Breast epithelium (tissue), 4 donors: ENCODE results near the gene FBN1. TPM values are rescaled to one million over a fixed set of nuclear protein-coding genes. Genes with fewer than 3 reads are reported as not detected.
A peak's percentile ranks its signal among the peaks of the same experiment; 100 is the strongest.

ENCODE experiments used
- DNase-seq, 2 donors: peaks; one replicate each; pipeline ENCODE4 v3.0.0-alpha.2; 2019; ENCODE audit warnings: low spot score in 2 of 2
- H3K27ac ChIP-seq, 2 donors: fragments of 200-600 bp; sonication (generic) in 1 of 2; one replicate each; pipeline ENCODE4 v1.5.1; 2016 to 2019; ENCODE audit warnings: mild to moderate bottlenecking in 1 of 2
- H3K27me3 ChIP-seq, 2 donors: fragments of 200-600 bp; sonication (generic) in 1 of 2; one replicate each; pipeline versions ENCODE4 v1.5.1 to v1.6.0; 2017 to 2019; ENCODE audit warnings: control low read depth in 1 of 2, mild to moderate bottlenecking in 1 of 2
- H3K36me3 ChIP-seq: fragments of 200-600 bp; one replicate; pipeline ENCODE4 v1.5.1; 2019
- H3K4me1 ChIP-seq, 2 donors: fragments of 200-600 bp; sonication (generic); one replicate each; pipeline ENCODE4 v1.5.1; 2016 to 2019; ENCODE audit warnings: control low read depth in 1 of 2
- H3K4me3 ChIP-seq, 3 donors: fragments of 200-600 bp; sonication (generic); 1 replicate in 2 of 3; 2 replicates in 1 of 3; pipeline ENCODE4 v1.5.1; 2016 to 2019; ENCODE audit warnings: mild to moderate bottlenecking in 3 of 3, moderate library complexity in 2 of 3
- H3K9me3 ChIP-seq, 2 donors: fragments of 200-600 bp; sonication (generic) in 1 of 2; one replicate each; pipeline ENCODE4 v1.5.1; 2016 to 2019; ENCODE audit warnings: control low read depth in 1 of 2
- POLR2A ChIP-seq: fragments of 450-650 bp; IDR thresholded peaks from one replicate; pipeline ENCODE4 v1.6.1; 2016; ENCODE audit warnings: antibody characterized with exemption, mild to moderate bottlenecking, moderate library complexity
- POLR2AphosphoS5 ChIP-seq, 3 donors: sonication (generic); formaldehyde crosslinking; IDR thresholded peaks; one replicate each; pipeline ENCODE4 v1.6.1; 2017; ENCODE audit warnings: antibody characterized with exemption in 3 of 3
- intact Hi-C: fragments of 100-400 bp; cut with DNase I; formaldehyde crosslinking; loops from one replicate; pipeline ENCODE4 v1.15.1; 2023; ENCODE audit warnings: low total_unique reads
- total RNA-seq, 3 donors: library from RNA; depleted of rRNA; stranded (reverse); fragments of >200 nt; gene quantifications; one replicate each; pipeline ENCODE4 v1.1.0, GENCODE V29; 2016
- TF ChIP-seq, protein P1 (sequence below), 3 donors: fragments of 450-650 bp; IDR thresholded peaks; one replicate each; pipeline ENCODE4 v1.5.1; 2016 to 2017; ENCODE audit warnings: antibody characterized with exemption in 3 of 3, mild to moderate bottlenecking in 3 of 3, moderate library complexity in 3 of 3

Gene FBN1
- total RNA-seq, 3 donors from 2014 or later = 38.5 to 210 (median 83.2) TPM

DNA sequence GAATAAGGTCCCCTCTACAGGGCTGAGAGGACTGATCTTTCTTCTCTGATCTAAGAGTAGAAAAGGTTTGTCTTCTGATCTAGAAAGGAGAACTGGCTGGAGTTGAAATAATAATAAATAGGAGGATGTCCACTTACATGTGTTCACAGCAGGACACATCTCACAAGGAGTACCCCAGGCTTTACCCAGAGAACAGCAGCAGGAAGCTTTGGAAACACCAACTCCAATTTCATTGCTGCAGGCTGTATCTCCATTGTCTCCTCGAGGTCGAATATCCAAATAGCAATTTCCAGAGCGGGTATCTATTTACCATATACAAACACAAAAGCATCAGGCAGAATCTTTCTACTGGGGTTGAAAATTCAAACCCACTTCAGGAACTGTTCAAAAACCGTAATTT lies 177.7 kb downstream of the FBN1 start:
- DNase-seq = no peak
- intact Hi-C loops = no loop called here
- H3K36me3 ChIP-seq = no peaks in the 10 kb centered on the region

GRCh38 chr15:48466820-48467219 lies 178.7 kb downstream of the FBN1 start:
- no peaks in the 10 kb centered on the region for H3K27me3 ChIP-seq
- H3K4me1 ChIP-seq = no peaks in the 10 kb centered on the region
- DNase-seq = no peak
- TF ChIP-seq POLR2A (no peak), POLR2AphosphoS5 (IDR thresholded peaks at IDR 0.05) (no peak)
- TF ChIP-seq, protein P1, sequence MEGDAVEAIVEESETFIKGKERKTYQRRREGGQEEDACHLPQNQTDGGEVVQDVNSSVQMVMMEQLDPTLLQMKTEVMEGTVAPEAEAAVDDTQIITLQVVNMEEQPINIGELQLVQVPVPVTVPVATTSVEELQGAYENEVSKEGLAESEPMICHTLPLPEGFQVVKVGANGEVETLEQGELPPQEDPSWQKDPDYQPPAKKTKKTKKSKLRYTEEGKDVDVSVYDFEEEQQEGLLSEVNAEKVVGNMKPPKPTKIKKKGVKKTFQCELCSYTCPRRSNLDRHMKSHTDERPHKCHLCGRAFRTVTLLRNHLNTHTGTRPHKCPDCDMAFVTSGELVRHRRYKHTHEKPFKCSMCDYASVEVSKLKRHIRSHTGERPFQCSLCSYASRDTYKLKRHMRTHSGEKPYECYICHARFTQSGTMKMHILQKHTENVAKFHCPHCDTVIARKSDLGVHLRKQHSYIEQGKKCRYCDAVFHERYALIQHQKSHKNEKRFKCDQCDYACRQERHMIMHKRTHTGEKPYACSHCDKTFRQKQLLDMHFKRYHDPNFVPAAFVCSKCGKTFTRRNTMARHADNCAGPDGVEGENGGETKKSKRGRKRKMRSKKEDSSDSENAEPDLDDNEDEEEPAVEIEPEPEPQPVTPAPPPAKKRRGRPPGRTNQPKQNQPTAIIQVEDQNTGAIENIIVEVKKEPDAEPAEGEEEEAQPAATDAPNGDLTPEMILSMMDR (IDR thresholded peaks at IDR 0.05) = no peak
- intact Hi-C loops = no loop called here
- no peak overlapping the region for H3K4me3 ChIP-seq
- H3K27ac ChIP-seq = no peak overlapping the region
- H3K9me3 ChIP-seq = no peaks in the 10 kb centered on the region
- H3K36me3 ChIP-seq = no peaks in the 10 kb centered on the region

More for the DNA sequence above, 177.7 kb downstream of the FBN1 start:
- Histone ChIP-seq H3K27ac (peak overlapping the region in 1 of 2 donors; percentile 5), H3K4me1 (no peaks in the 10 kb centered on the region), H3K9me3 (no peaks in the 10 kb centered on the region), H3K27me3 (no peaks in the 10 kb centered on the region), H3K4me3 (no peak overlapping the region)
- no peak for TF ChIP-seq POLR2A
- no peak for TF ChIP-seq POLR2AphosphoS5 (IDR thresholded peaks at IDR 0.05)
- TF ChIP-seq, protein P1 (IDR thresholded peaks at IDR 0.05) = no peak

- Histone ChIP-seq H3K27me3 (no peaks in the 10 kb centered on the region), H3K9me3 (no peaks in the 10 kb centered on the region), H3K4me3 (no peak overlapping the region), H3K36me3 (no peaks in the 10 kb centered on the region), H3K4me1 (no peaks in the 10 kb centered on the region), H3K27ac (peak overlapping the region in 1 of 2 donors; percentile 19)
- DNase-seq = no peak
- intact Hi-C loops = no loop called here
- TF ChIP-seq POLR2A (no peak), POLR2AphosphoS5 (IDR thresholded peaks at IDR 0.05) (no peak)
- TF ChIP-seq, protein P1 (IDR thresholded peaks at IDR 0.05) = no peak
Observed at GRCh38 chr15:48466079-48466478, 179.4 kb downstream of the FBN1 start.

GRCh38 chr15:48465410-48465809 lies 180.1 kb downstream of the FBN1 start:
- Histone ChIP-seq H3K4me1 (no peaks in the 10 kb centered on the region), H3K9me3 (no peaks in the 10 kb centered on the region), H3K36me3 (no peaks in the 10 kb centered on the region), H3K4me3 (no peak overlapping the region), H3K27me3 (no peaks in the 10 kb centered on the region), H3K27ac (peak overlapping the region in 1 of 2 donors; percentile 19)
- intact Hi-C loops = no loop called here
- DNase-seq = no peak
- TF ChIP-seq, protein P1 (IDR thresholded peaks at IDR 0.05) = no peak
- TF ChIP-seq POLR2AphosphoS5 (IDR thresholded peaks at IDR 0.05) (no peak), POLR2A (no peak)

- intact Hi-C loops = no loop called here
- TF ChIP-seq POLR2A (no peak), POLR2AphosphoS5 (IDR thresholded peaks at IDR 0.05) (no peak)
- TF ChIP-seq, protein P1 (IDR thresholded peaks at IDR 0.05) = no peak
- H3K9me3 ChIP-seq = no peaks in the 10 kb centered on the region
- H3K36me3 ChIP-seq = peaks cover 3% of the 10 kb centered on the region
- H3K27ac ChIP-seq = no peak overlapping the region
- H3K4me3 ChIP-seq = no peak overlapping the region
- no peak for DNase-seq
- no peaks in the 10 kb centered on the region for H3K27me3 ChIP-seq
- no peaks in the 10 kb centered on the region for H3K4me1 ChIP-seq
Observed at GRCh38 chr15:48463366-48463880, 182.1 kb downstream of the FBN1 start.
